ENCODE measurements around the gene CBX5.
"Not testable (repeated sequence)": the region's sequence is repeated elsewhere in the genome, so short reads cannot be mapped to it uniquely, and the experiment has no call there.

CBX5 gene

DNA sequence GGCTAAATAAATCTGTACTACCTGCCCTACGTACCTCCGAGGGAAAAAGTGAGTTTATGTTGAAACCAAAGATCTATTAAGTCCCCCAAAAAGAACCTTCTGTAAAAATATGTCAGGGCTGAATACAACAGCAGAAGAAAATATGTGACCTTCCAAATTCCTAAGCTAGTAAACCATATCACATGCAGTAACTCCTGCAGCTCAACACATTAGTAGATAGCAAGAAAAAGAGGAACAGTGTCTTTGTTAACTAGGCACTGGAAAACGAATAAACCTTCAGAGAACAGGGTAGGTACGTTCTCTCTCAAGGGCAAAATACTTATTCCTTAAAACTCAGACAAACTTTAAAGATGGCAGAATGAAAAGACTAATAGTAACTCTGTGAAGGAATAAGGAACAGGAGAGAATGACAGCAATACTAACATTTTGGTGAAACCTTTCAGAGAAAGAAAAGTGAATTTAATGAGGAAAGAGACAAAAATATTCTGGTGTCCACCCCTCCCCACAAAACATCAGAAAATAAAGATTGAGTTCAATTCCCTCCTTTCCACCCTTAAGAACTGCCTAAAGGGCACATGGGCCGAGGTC is 18.0 kb downstream of the CBX5 start:
- no peaks in the 10 kb centered on the region for H3K9me3 Mint-ChIP-seq
- peak overlapping the region; percentile 16 for H3K27ac Mint-ChIP-seq
- peak overlapping the region in 1 of 2 donors; percentile 4 for H3K4me3 Mint-ChIP-seq
- DNase-seq (no peak), ATAC-seq (replicated peaks) (no peak)
- H3K27me3 Mint-ChIP-seq, result no peaks in the 10 kb centered on the region
- peaks cover 14 to 29% of the 10 kb centered on the region in 2 donors for H3K36me3 Mint-ChIP-seq
- H3K4me1 Mint-ChIP-seq, result peaks cover 18 to 57% of the 10 kb centered on the region in 2 donors

DNA sequence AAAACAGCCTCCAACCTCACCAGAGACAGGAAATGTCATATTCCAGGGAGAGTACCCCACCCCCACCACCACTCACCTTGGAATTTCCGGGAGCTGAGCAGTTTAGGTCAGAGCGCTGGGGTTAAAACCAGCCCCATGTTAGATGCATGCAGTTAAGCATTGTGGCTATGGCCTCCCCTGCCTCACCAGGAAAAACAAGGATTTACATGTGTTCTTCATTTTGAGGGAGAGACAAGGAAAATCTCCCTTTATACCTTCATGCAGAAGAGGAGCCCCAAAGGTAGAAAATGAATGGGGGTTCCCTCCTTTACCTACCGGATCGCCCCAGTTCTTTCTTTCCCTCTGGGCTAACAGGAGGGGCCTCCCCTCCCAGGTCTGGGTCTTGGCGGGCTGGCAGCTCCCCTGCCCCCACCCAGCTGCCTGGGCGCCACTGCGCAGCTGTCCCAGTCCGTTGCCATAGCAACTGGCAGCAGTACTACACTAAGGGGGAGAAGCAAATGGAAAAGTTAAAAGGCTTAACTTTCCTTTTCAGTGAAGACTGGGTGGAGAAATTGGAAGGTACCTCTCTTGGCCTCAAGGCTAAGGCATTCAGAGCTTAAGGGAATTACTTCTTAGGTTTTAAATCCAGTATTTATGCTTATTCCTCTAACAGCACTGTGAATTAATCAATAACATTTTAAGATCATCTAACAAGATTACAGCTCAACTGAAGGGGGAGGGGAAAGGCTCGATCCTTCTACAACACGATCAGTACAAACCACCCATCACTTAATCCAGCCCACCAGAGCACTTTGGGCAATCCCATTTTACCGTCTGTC is 20.5 kb downstream of the CBX5 start:
- ATAC-seq (replicated peaks), result peak; percentile 86 to 91
- Mint-ChIP-seq H3K27ac (peak overlapping the region; percentile 53), H3K9me3 (no peaks in the 10 kb centered on the region), H3K4me3 (peak overlapping the region; percentile 52 to 69), H3K36me3 (peaks cover 30 to 40% of the 10 kb centered on the region in 2 donors), H3K27me3 (no peaks in the 10 kb centered on the region), H3K4me1 (peaks cover 22 to 49% of the 10 kb centered on the region in 2 donors)
- DNase-seq, result peak; percentile 35

DNA sequence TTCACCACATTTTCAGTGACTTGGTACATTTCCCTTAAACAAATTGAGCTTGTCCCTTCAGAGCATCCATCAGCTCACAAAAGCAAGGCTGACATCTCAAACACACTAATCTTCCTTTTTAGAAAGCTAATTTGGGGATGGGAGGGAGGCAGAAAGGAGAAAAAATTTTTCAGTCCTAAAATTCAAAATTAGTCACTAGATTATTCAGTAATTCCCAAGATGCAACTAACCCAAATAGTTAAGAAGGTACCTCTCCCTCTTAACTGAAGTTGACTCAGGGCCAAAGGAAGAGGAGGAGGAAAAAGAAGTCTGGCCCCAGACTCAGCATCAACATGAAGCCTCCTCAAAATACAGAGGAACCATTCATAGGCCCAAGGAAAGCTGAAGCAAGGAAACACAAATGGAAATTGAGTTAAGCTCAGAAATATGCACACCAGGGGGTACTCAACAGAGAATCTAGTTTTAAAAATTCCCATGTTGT is 21.7 kb downstream of the CBX5 start:
- Mint-ChIP-seq H3K27me3 (no peaks in the 10 kb centered on the region), H3K4me3 (no peak overlapping the region), H3K27ac (peak overlapping the region; percentile 4), H3K4me1 (peaks cover 22 to 49% of the 10 kb centered on the region in 2 donors), H3K36me3 (peaks cover 25 to 38% of the 10 kb centered on the region in 2 donors), H3K9me3 (no peaks in the 10 kb centered on the region)
- DNase-seq, result no peak
- no peak for ATAC-seq (replicated peaks)

DNA sequence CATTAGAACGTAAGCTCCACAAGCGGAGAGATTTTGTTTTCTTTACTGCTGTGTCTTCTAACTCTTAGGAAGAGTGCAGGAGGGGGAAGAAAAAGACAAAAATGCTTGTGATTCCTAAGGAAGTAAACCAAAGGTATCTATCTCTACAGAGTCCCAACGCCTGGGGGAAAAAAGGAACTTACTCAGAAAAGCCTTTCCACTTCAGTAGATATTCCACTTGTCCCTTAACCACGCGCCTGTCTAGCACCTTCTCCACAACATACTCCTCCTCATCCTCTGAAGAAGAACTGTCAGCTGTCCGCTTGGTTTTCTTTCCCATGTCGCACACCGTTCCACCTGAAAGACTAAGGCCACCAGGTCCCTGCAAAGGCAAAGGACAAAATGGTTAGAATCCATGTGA is 22.6 kb downstream of the CBX5 start:
- no peaks in the 10 kb centered on the region for H3K9me3 Mint-ChIP-seq
- no peak for DNase-seq
- no peak for ATAC-seq (replicated peaks)
- no peaks in the 10 kb centered on the region for H3K27me3 Mint-ChIP-seq
- peaks cover 19 to 43% of the 10 kb centered on the region in 2 donors for H3K4me1 Mint-ChIP-seq
- H3K4me3 Mint-ChIP-seq, result no peak overlapping the region
- peak overlapping the region; percentile 53 for H3K27ac Mint-ChIP-seq
- peaks cover 27 to 35% of the 10 kb centered on the region in 2 donors for H3K36me3 Mint-ChIP-seq

DNA sequence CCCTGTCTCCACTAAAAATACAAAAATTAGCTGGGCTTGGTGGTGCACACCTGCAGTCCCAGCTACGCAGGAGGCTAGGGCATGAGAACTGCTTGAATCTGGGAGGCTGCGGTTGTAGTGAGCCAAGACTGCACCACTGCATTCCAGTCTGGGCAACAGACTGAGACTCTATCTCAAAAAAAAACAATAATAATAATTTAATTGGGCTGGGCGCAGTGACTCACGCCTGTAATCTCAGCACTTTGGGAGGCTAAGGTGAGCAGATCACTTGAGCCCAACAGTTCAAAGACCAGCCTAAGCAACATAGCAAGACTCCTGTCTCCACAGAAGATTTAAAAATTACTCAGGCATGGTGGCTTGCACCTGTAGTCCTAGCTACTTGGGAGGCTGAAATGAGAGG is 26.7 kb downstream of the CBX5 start:
- no peak for DNase-seq
- no peak for ATAC-seq (replicated peaks)
- H3K36me3 Mint-ChIP-seq, result peaks cover 48 to 57% of the 10 kb centered on the region in 2 donors
- no peak overlapping the region for H3K4me3 Mint-ChIP-seq
- no peak overlapping the region for H3K27ac Mint-ChIP-seq
- no peaks in the 10 kb centered on the region for H3K27me3 Mint-ChIP-seq
- peaks cover 12 to 17% of the 10 kb centered on the region in 2 donors for H3K4me1 Mint-ChIP-seq
- no peaks in the 10 kb centered on the region for H3K9me3 Mint-ChIP-seq

DNA sequence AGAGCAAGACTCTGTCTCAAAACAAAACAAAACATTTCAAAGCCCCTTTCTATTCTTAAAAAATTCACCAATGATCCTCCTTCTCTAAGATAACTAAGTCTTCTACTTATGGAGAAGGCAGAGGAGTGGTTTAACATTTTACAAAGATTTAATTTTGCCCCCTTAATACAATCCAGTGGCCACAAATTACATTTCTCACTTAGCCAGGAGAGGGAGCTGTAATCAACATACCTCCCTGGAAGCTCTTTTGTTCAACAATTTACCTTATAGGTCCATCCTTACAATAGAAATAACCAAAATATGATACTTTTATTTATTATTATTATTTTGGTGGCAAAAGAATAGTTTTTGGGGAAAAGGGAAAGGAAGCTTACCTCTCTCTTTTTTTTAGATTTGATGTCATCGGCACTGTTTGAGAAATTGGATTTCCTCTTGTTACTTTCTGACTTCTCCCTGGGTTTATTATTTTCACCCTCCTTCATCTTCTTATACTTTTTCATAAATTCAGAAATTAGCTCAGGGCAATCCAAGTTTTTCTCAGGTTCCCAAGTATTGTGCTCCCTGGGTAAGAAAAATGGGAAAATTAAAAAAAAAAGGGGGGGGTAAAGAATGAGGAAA is 28.1 kb downstream of the CBX5 start:
- H3K27ac Mint-ChIP-seq, result peak overlapping the region; percentile 51
- DNase-seq (no peak), ATAC-seq (replicated peaks) (peak; percentile 51 to 59)
- no peak overlapping the region for H3K4me3 Mint-ChIP-seq
- peaks cover 6 to 7% of the 10 kb centered on the region in 2 donors for H3K4me1 Mint-ChIP-seq
- peaks cover 49 to 55% of the 10 kb centered on the region in 2 donors for H3K36me3 Mint-ChIP-seq
- H3K9me3 Mint-ChIP-seq, result no peaks in the 10 kb centered on the region
- no peaks in the 10 kb centered on the region for H3K27me3 Mint-ChIP-seq

DNA sequence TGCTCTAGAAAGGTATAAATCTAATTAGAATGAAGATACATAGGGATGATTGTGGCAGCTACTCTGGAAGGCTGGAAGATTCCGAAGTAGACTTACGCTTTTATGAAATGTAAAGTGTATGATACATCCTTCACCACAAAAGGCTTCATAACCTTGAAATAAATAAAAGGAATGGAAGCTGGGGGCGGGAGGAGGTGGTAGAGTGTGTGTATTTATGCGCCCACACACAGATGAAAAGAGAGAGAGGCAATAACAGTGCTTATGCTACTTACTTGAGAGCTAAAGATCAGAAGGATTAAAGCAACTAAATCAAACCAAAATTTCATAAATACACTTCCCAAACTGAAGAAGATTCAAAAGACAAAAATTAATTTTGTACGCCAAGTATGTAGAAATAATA is 30.4 kb downstream of the CBX5 start:
- Mint-ChIP-seq H3K27me3 (no peaks in the 10 kb centered on the region), H3K4me1 (peaks cover 3 to 6% of the 10 kb centered on the region in 2 donors), H3K36me3 (peaks cover 43 to 51% of the 10 kb centered on the region in 2 donors), H3K4me3 (no peak overlapping the region), H3K27ac (no peak overlapping the region), H3K9me3 (no peaks in the 10 kb centered on the region)
- DNase-seq (no peak), ATAC-seq (replicated peaks) (no peak)

- no peak for ATAC-seq (replicated peaks)
- Mint-ChIP-seq H3K27me3 (no peaks in the 10 kb centered on the region), H3K36me3 (peaks cover 37 to 46% of the 10 kb centered on the region in 2 donors), H3K27ac (no peak overlapping the region), H3K4me3 (no peak overlapping the region), H3K9me3 (no peaks in the 10 kb centered on the region), H3K4me1 (peaks cover 6 to 8% of the 10 kb centered on the region in 2 donors)
- DNase-seq, result no peak
Observed at GRCh38 chr12:54246011-54246641, 33.8 kb downstream of the CBX5 start.

DNA sequence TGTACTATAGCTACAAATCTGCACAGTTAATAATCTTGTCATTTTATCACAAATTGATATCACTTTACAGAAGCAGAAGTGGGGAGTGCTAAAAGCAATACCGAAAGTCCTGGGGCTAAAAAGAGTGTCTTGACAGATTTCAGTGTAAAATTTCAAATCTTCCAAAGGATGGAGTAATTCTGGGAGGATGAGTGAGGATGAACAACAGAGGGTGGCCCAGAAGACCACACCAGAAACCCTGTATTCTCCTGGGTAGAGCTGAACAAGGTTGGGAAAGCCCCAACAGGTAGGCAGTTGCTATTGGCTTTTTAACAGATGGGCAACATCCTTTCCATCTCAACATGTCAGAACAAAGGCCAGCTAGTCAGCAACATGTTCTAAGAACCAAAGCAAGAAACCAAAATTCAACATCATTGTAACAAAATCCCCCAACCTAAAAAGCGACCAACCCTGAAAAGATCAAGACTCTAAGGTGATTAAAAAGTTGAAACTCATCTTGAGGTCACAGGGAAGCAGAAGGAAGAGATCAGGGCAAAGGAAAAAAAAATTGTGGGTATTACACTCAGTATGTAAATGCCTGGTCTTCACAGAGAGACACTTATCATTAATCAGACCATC is 38.8 kb downstream of the CBX5 start:
- no peaks in the 10 kb centered on the region for H3K9me3 Mint-ChIP-seq
- H3K27ac Mint-ChIP-seq, result peak overlapping the region; percentile 72
- H3K36me3 Mint-ChIP-seq, result peaks cover 16 to 42% of the 10 kb centered on the region in 2 donors
- peaks cover 10 to 15% of the 10 kb centered on the region in 2 donors for H3K4me1 Mint-ChIP-seq
- ATAC-seq (replicated peaks) (peak; percentile 86 to 87), DNase-seq (no peak)
- H3K4me3 Mint-ChIP-seq, result peak overlapping the region in 1 of 2 donors; percentile 7
- no peaks in the 10 kb centered on the region for H3K27me3 Mint-ChIP-seq

- Mint-ChIP-seq H3K27me3 (no peaks in the 10 kb centered on the region), H3K27ac (no peak overlapping the region), H3K36me3 (peaks cover 12 to 45% of the 10 kb centered on the region in 2 donors), H3K4me1 (peaks cover 10 to 15% of the 10 kb centered on the region in 2 donors), H3K4me3 (no peak overlapping the region), H3K9me3 (no peaks in the 10 kb centered on the region)
- ATAC-seq (replicated peaks) (no peak), DNase-seq (no peak)
Observed at GRCh38 chr12:54240129-54240528, 39.8 kb downstream of the CBX5 start.

- no peaks in the 10 kb centered on the region for H3K9me3 Mint-ChIP-seq
- no peaks in the 10 kb centered on the region for H3K27me3 Mint-ChIP-seq
- H3K27ac Mint-ChIP-seq, result no peak overlapping the region
- DNase-seq (no peak), ATAC-seq (replicated peaks) (no peak)
- peaks cover 14 to 43% of the 10 kb centered on the region in 2 donors for H3K36me3 Mint-ChIP-seq
- no peak overlapping the region for H3K4me3 Mint-ChIP-seq
- peaks cover 10 to 15% of the 10 kb centered on the region in 2 donors for H3K4me1 Mint-ChIP-seq
Observed at GRCh38 chr12:54239620-54240019, 40.3 kb downstream of the CBX5 start.

DNA sequence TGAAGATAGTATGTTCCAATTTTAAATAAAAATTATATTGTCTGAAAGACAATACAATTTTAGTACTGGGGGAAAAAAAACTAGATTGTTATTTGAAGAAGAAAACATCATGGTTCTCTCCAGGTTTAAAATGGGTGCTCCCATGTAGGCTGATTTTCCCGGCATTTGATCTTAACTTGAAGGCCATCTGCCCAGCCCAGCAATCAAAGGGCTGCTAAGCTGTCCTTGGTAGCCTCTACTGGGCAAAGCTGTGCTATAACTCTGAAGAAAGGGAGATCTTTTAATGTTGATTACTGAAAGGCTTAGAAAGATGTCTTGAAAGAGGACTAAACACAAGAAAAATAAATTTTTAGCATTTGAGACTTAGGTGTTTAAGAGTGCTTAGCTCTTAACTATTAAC is 41.4 kb downstream of the CBX5 start:
- H3K27me3 Mint-ChIP-seq, result no peaks in the 10 kb centered on the region
- H3K4me3 Mint-ChIP-seq, result no peak overlapping the region
- ATAC-seq (replicated peaks), result no peak
- peaks cover 17 to 45% of the 10 kb centered on the region in 2 donors for H3K36me3 Mint-ChIP-seq
- no peaks in the 10 kb centered on the region for H3K9me3 Mint-ChIP-seq
- DNase-seq, result no peak
- no peak overlapping the region for H3K27ac Mint-ChIP-seq
- peaks cover 10 to 15% of the 10 kb centered on the region in 2 donors for H3K4me1 Mint-ChIP-seq

- DNase-seq, result no peak
- Mint-ChIP-seq H3K36me3 (peaks cover 27 to 32% of the 10 kb centered on the region in 2 donors), H3K9me3 (no peaks in the 10 kb centered on the region), H3K27me3 (no peaks in the 10 kb centered on the region), H3K27ac (no peak overlapping the region), H3K4me3 (no peak overlapping the region), H3K4me1 (peaks cover 20 to 29% of the 10 kb centered on the region in 2 donors)
- ATAC-seq (replicated peaks), result no peak
Observed at GRCh38 chr12:54232790-54233189, 47.1 kb downstream of the CBX5 start.

DNA sequence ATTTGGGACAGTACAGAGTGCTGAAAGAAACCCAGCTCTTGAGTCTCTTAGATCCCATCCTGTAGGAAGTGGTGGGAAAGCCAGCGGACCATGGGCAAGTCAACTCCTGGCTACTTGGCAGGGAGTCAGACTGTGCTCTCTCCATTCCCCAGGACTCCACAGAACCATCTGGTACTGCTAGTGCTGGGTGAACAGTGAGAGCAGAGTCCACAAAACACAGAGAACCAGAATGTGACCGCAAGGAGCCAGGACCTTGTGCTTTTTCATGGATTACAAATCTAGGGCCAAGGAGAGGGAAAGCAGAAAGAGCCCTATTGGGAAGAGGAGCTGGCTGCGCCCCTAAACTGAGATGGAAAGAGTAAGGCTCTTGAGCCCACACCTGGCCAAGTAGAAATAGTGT is 48.7 kb downstream of the CBX5 start:
- Mint-ChIP-seq H3K36me3 (peaks cover 24 to 27% of the 10 kb centered on the region in 2 donors), H3K4me1 (peaks cover 25 to 39% of the 10 kb centered on the region in 2 donors)

More for the DNA sequence above, 48.7 kb downstream of the CBX5 start:
- H3K27ac Mint-ChIP-seq; ATAC-seq (replicated peaks); DNase-seq; H3K27me3 Mint-ChIP-seq; H3K9me3 Mint-ChIP-seq; H3K4me3 Mint-ChIP-seq: not testable (repeated sequence)

Data from stimulated activated naive B cell treated with anti-CD40 and anti-IgM and Interleukin-4, amounts not matched to agents 10 μg/mL and 1 μg/mL and 100 μg/mL, for 72 hours (primary cell).